ENCODE data around the gene KCNJ5. TPM values are rescaled to one million over a fixed set of nuclear protein-coding genes. Genes with fewer than 3 reads are reported as not detected.

Gene KCNJ5
- total RNA-seq, 4 donors from 2014 or later = 0.26 to 0.36 TPM; not detected in 2

- Histone ChIP-seq H3K4me3 (no peak overlapping the region), H3K36me3 (no peaks in the 10 kb centered on the region), H3K27me3 (peaks cover 4% of the 10 kb centered on the region), H3K9me3 (no peaks in the 10 kb centered on the region), H3K4me1 (peaks cover 18% of the 10 kb centered on the region), H3K27ac (no peak overlapping the region)
- no peak for DNase-seq (ENCODE audit: low spot score in 2 of 2)
- 28% methylated on average over 12 of the region's 12 CpGs for WGBS
- TF ChIP-seq CTCF (IDR thresholded peaks at IDR 0.05) (peak; percentile 71 to 82), POLR2A (IDR thresholded peaks at IDR 0.05) (no peak), POLR2AphosphoS5 (IDR thresholded peaks at IDR 0.05) (no peak), EP300 (IDR thresholded peaks at IDR 0.05) (no peak)
These were observed 6.3 kb upstream of the KCNJ5 start for GRCh38 chr11:128884703-128885338.

GRCh38 chr11:128886406-128887124 is 4.6 kb upstream of the KCNJ5 start:
- no peak overlapping the region for H3K4me3 ChIP-seq
- peaks cover 4% of the 10 kb centered on the region for H3K27me3 ChIP-seq
- no peaks in the 10 kb centered on the region for H3K36me3 ChIP-seq
- no peak for TF ChIP-seq EP300 (IDR thresholded peaks at IDR 0.05)
- no peak for TF ChIP-seq CTCF (IDR thresholded peaks at IDR 0.05)
- TF ChIP-seq POLR2A (IDR thresholded peaks at IDR 0.05) = no peak
- TF ChIP-seq POLR2AphosphoS5 (IDR thresholded peaks at IDR 0.05) = no peak
- H3K27ac ChIP-seq = no peak overlapping the region
- DNase-seq (ENCODE audit: low spot score in 2 of 2) = no peak
- H3K9me3 ChIP-seq = no peaks in the 10 kb centered on the region
- H3K4me1 ChIP-seq = peaks cover 36% of the 10 kb centered on the region
- WGBS = 46% methylated on average over 5 of the region's 5 CpGs

GRCh38 chr11:128888034-128888985 is 2.8 kb upstream of the KCNJ5 start:
- Histone ChIP-seq H3K4me1 (peaks cover 41% of the 10 kb centered on the region), H3K36me3 (no peaks in the 10 kb centered on the region), H3K27ac (no peak overlapping the region), H3K4me3 (no peak overlapping the region), H3K27me3 (peaks cover 4% of the 10 kb centered on the region), H3K9me3 (no peaks in the 10 kb centered on the region)
- no peak for TF ChIP-seq CTCF (IDR thresholded peaks at IDR 0.05)
- no peak for TF ChIP-seq POLR2AphosphoS5 (IDR thresholded peaks at IDR 0.05)
- TF ChIP-seq POLR2A (IDR thresholded peaks at IDR 0.05) = no peak
- no peak for TF ChIP-seq EP300 (IDR thresholded peaks at IDR 0.05)
- DNase-seq (ENCODE audit: low spot score in 2 of 2) = no peak
- WGBS = 53% methylated on average over 15 of the region's 15 CpGs

- no peaks in the 10 kb centered on the region for H3K36me3 ChIP-seq
- peaks cover 4% of the 10 kb centered on the region for H3K27me3 ChIP-seq
- peaks cover 48% of the 10 kb centered on the region for H3K4me1 ChIP-seq
- no peaks in the 10 kb centered on the region for H3K9me3 ChIP-seq
- no peak overlapping the region for H3K4me3 ChIP-seq
- H3K27ac ChIP-seq = no peak overlapping the region
- DNase-seq (ENCODE audit: low spot score in 2 of 2) = no peak
- TF ChIP-seq EP300 (IDR thresholded peaks at IDR 0.05) (no peak), CTCF (IDR thresholded peaks at IDR 0.05) (no peak), POLR2A (IDR thresholded peaks at IDR 0.05) (no peak), POLR2AphosphoS5 (IDR thresholded peaks at IDR 0.05) (no peak)
- WGBS = 81% methylated on average over 7 of the region's 8 CpGs
These were observed 1.4 kb upstream of the KCNJ5 start for GRCh38 chr11:128889657-128890213.
